ENCODE data around the gene RCVRN. TPM values are rescaled to one million over a fixed set of nuclear protein-coding genes. Genes with fewer than 3 reads are reported as not detected.

Gene RCVRN
- total RNA-seq, 1 experiment from 2014 or later = 0.06 TPM

GRCh38 chr17:9865586-9865985, 39.5 kb downstream of the RCVRN start:
- Histone ChIP-seq H3K4me3 (no peak overlapping the region), H3K4me1 (no peaks in the 10 kb centered on the region), H3K27ac (no peak overlapping the region), H3K9me3 (replicated peaks) (no peaks in the 10 kb centered on the region), H3K27me3 (no peaks in the 10 kb centered on the region), H3K36me3 (no peaks in the 10 kb centered on the region)
- no peak for DNase-seq

- Histone ChIP-seq H3K4me1 (no peaks in the 10 kb centered on the region), H3K36me3 (no peaks in the 10 kb centered on the region), H3K9me3 (replicated peaks) (no peaks in the 10 kb centered on the region), H3K27me3 (no peaks in the 10 kb centered on the region), H3K4me3 (no peak overlapping the region), H3K27ac (no peak overlapping the region)
- DNase-seq = no peak
These were observed 42.1 kb downstream of the RCVRN start for GRCh38 chr17:9862949-9863348.

DNA sequence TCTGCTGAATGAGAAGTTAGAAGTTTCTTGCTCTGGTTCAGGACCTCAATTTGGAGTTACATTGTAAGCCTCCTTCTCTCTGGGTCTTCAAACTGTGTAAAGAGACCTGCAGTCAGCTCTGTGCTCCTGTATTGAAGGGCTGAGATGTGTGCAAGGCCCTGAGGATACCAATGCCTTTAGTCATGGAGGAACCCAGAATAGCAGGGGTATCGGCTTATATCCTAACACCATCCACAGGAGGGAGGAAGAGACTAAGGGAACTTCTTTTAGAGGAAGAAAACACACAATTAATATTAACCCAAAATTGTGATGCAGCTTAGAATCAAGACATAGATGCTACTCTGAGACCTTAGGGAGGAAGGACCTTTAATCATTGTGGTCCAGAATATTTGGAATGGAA, 42.9 kb downstream of the RCVRN start:
- Histone ChIP-seq H3K9me3 (replicated peaks) (no peaks in the 10 kb centered on the region), H3K36me3 (no peaks in the 10 kb centered on the region)
- DNase-seq = no peak

DNA sequence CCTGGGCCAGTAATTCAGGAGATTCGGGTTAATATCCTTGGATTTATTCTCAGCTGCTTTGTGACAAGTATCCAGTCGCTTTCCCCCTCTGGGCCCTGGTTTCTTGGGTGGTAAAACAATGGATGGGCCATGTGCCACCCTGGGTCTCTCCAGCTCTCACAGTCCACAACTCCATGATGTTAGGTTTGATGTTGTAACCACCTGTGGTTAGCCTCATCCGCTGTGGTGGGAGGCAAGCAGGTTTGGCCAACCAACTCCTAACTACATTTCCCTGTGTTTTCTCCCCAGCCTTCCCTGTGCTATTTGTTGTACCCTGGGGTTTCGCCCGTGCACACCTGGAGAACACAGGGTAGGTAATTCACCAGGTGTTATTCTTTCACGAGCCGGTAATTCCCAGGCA, 44.2 kb downstream of the RCVRN start:
- H3K9me3 ChIP-seq (replicated peaks) = no peaks in the 10 kb centered on the region
- H3K36me3 ChIP-seq = no peaks in the 10 kb centered on the region
- H3K4me1 ChIP-seq = no peaks in the 10 kb centered on the region
- H3K4me3 ChIP-seq = no peak overlapping the region
- H3K27me3 ChIP-seq = no peaks in the 10 kb centered on the region
- no peak for DNase-seq
- no peak overlapping the region for H3K27ac ChIP-seq

More for the DNA sequence above, 42.9 kb downstream of the RCVRN start:
- Histone ChIP-seq H3K27me3 (no peaks in the 10 kb centered on the region), H3K4me3 (no peak overlapping the region), H3K27ac (no peak overlapping the region), H3K4me1 (no peaks in the 10 kb centered on the region)

DNA sequence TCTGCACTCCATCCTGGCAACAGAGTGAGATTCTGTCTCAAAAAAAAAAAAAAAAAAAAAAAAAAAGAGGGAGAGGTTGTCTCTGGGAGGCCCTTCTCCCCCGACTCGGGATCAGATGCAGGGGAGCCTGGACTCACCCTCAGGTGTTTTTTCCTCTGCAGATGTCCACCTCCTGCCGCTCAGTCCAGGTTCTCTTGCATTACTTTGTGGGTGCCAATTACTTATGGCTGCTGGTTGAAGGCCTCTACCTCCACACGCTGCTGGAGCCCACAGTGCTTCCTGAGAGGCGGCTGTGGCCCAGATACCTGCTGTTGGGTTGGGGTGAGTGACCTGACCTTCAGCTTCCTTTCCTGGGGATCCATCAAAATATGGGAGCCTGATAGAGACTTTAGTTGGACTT, 45.3 kb downstream of the RCVRN start:
- H3K27me3 ChIP-seq = no peaks in the 10 kb centered on the region
- H3K4me1 ChIP-seq = no peaks in the 10 kb centered on the region
- no peak overlapping the region for H3K4me3 ChIP-seq
- DNase-seq = no peak
- no peaks in the 10 kb centered on the region for H3K9me3 ChIP-seq (replicated peaks)
- H3K36me3 ChIP-seq = no peaks in the 10 kb centered on the region
- no peak overlapping the region for H3K27ac ChIP-seq

DNA sequence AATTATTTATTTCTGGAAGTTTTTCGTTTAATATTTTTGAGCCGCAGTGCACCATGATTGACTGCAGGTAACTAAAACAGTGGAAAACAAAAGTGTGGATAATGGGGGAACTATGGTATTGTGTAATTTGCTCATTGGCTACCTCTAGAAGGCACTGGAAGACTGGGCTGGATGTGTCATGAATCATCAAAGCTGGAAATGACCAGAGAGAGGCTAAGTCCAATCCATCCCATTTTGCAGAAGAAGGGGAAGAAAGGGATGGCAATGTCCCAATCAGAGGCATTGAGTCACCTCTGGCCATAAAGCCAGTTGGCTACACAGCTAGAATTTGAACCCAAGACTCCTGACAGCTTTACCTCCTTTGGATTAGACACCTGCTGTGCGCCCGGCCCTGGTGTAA, 50.0 kb downstream of the RCVRN start:
- no peak for DNase-seq
- H3K4me3 ChIP-seq = no peak overlapping the region
- H3K27ac ChIP-seq = no peak overlapping the region
- H3K9me3 ChIP-seq (replicated peaks) = no peaks in the 10 kb centered on the region
- H3K4me1 ChIP-seq = no peaks in the 10 kb centered on the region
- no peaks in the 10 kb centered on the region for H3K27me3 ChIP-seq
- H3K36me3 ChIP-seq = no peaks in the 10 kb centered on the region

DNA sequence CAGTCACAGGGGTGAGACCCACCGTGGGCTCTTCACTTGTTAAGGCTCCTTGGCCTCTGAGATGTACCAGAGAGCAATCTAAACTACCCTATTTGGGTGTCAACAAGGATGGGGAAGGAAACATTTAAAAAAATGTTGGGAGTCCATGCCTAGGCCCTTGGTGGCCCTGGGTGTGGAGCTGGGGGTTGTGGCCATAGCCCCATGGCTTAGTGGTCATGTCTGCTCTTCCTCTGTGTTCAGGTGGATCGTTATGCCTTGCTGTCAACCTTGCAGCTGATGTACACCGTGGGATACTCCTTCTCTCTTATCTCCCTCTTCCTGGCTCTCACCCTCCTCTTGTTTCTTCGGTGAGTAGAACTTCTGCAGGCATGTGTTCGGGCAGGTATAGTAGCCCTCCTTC, 50.8 kb downstream of the RCVRN start:
- no peaks in the 10 kb centered on the region for H3K4me1 ChIP-seq
- H3K9me3 ChIP-seq (replicated peaks) = no peaks in the 10 kb centered on the region
- no peak overlapping the region for H3K27ac ChIP-seq
- DNase-seq = no peak
- no peaks in the 10 kb centered on the region for H3K36me3 ChIP-seq
- H3K4me3 ChIP-seq = no peak overlapping the region
- H3K27me3 ChIP-seq = no peaks in the 10 kb centered on the region

GRCh38 chr17:9850151-9850550, 54.9 kb downstream of the RCVRN start:
- Histone ChIP-seq H3K27me3 (no peaks in the 10 kb centered on the region), H3K9me3 (replicated peaks) (no peaks in the 10 kb centered on the region), H3K4me3 (no peak overlapping the region), H3K4me1 (no peaks in the 10 kb centered on the region), H3K36me3 (no peaks in the 10 kb centered on the region), H3K27ac (no peak overlapping the region)
- DNase-seq = no peak

Other genes starting within 250 kb of the RCVRN start
- not detected in 2 replicates for gene DHRS7C, start 113.7 kb downstream of the RCVRN start, total RNA-seq (2014; rRNA removed; shearing (Covaris generic))
- gene GSG1L2, start 83.2 kb downstream of the RCVRN start, total RNA-seq (2014; rRNA removed; shearing (Covaris generic)) = not detected in 2 replicates
- not detected in 2 replicates for gene GLP2R, start 79.3 kb downstream of the RCVRN start, total RNA-seq (2014; rRNA removed; shearing (Covaris generic))

Measured in SJCRH30 (cell line).